T-helper 2 cell (primary cell): ENCODE results near the gene WFDC8.
A peak's percentile ranks its signal among the peaks of the same experiment; 100 is the strongest.

Source experiments
- DNase-seq, 5 experiments: peaks; one replicate each; pipeline versions ENCODE4 v3.0.0 to v3.0.0-alpha.2; 2012 to 2022

Gene WFDC8

DNA sequence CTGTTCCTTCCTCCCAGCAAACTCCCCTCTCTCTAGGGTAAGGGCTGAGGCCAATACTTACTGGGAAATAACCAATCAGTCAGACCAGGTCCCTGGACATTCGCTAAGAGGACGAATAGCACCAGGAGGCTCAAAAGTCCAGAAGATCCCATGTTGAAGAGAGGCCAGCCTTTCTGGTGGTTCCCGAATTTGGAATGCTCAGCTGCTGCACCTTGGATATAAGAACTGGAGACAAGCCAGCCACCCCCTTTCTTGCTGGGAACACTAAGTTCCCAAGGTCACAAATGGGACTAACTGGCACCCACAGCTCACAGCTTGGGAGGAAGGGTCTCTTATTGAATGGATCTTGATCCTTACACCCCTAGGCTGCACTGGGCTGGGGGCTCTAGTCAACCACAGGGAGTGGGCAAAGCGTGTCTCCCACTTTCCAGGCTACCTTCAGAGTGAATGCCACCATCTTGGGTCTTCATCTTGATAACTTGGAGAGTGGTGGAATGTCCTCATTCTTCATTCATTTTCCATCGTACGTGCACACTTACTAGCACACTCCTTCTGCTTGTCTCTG lies 31.8 kb downstream of the WFDC8 start, which contains the start of gene EPPIN:
Gene EPPIN, minus strand, starts transcription at position 196 of the 565 bp plus-strand sequence. Its CDS starts 44 bp downstream, at position 152.
- no peak for DNase-seq

DNA sequence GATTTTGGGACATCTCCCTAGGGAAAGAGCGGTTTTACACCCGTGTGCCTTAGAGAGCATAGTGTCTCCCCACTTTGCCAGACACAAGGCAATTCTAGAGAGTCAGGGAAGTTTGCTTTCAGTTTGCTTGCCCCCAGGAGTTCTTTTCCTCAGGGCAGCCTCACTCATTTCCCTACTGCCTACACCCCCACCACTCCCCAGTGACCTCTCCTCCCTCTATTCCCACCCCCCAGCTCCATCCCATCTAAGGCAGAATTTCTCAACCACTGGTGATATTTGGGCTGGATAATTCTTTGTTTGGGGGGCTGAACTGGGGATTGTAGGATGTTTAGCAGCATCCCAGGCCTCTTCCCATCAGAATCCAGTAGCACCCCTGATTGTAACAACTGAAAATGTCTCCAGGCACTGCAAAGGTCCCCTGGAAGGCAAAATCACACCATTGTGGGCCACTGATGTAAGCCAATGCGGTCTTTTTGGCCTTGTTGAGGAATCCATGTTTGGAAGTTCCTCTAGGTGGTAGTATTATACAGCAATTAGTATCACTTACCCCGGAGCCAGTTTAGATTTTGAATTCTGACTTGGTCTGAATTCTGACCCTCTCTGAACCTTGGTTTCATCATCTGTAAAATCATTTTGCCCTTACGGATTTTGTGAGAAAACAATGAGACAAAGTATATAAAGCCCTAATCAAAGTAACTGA lies 33.2 kb downstream of the WFDC8 start:
- DNase-seq = no peak

GRCh38 chr20:45545351-45545750 lies 33.7 kb downstream of the WFDC8 start:
- no peak for DNase-seq

GRCh38 chr20:45539382-45539781 lies 39.7 kb downstream of the WFDC8 start, which contains the start of gene WFDC6:
Gene WFDC6 (minus strand): TSS chr20:45539482. CDS start chr20:45539407, 75 bp downstream.
- no peak for DNase-seq

DNA sequence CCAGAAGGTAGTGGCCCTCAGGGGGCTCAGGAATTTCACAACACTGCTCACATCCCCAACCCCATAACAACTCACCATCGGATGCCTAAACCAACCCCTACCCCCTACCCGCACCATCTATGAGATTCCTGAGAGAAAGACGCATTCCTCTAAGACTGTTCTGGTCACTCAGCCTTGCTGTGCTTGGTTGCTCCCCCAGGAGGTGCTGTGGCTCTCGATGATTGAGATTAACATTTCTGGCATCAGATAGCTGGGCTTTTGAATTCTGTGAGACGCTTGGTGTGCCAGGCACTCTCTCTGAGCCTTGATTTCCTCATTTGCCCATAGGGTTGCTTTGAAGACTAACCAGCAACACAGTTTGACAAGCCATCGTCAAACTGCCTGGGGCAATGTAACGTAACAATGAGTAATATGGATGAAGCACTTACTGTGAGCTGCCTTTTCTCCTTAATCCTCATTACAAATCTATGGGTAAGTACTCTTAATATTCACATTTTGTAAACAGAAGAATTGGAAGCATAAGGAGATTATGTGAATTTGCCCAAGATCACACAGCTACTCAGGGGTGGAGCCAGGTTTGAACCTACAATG lies 40.8 kb downstream of the WFDC8 start:
- DNase-seq = no peak

- DNase-seq = no peak
Measured at GRCh38 chr20:45527294-45527693, 51.8 kb downstream of the WFDC8 start.

- no peak for DNase-seq
Measured at GRCh38 chr20:45523821-45524220, 55.3 kb downstream of the WFDC8 start.

DNA sequence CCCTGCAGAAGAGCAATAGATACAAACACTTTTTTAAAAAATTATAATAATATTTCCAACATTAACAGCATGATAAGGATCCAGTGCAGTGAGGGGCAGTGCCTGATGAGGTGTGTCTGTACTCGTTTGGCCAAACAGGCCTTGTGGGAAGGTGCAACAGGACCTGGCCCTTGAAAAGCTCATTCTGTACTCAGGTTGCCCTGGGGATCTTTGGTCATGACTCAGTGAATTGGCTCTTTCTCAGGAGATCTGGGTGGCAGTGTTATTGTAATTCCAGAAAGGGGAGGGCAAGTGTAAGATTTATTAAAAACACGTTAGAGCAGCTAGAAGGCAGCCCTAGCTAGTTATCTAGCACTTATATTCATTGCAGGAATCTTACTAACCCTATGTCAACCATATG lies 60.8 kb downstream of the WFDC8 start:
- no peak for DNase-seq

DNA sequence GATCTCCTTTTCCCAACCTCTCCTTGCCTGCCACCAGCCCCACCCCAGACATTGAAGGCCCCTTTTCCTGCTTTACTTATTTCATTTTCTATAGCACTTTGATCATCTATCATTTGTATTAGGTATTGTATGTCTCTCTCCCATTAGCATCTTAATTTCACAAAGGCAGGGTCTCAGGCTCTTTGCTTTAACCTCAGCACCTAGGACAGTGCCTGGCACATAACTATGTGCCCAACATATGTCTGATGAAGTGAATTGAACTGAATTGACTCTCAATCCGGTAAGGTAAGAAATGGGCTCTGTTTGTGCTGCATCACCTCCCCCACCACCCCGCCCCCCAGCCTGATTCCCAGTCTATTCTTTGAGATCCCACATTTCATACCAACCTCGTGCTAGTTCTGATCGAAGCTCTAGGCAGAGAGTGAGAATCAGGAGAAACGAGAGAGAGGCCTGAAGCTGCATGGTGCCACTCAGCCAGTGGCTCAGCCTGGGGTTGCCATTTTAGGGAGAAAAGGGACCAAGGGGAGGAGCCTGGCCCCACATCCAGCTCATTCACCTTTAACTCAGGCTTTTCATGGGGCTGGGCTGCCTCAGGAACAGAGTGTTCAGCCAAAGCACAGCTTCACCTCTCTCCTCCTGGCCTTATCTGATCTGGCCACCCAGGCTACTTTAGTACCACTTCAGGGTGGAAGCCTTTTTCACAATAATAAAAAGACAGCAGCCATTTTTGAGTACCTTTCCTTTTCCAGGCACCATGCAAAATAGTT lies 63.8 kb downstream of the WFDC8 start, which contains the start of gene SPINT3:
Gene SPINT3, minus strand, starts transcription at position 476 of the 767 bp plus-strand sequence. Its CDS starts 14 bp downstream, at position 462.
- DNase-seq = no peak

DNA sequence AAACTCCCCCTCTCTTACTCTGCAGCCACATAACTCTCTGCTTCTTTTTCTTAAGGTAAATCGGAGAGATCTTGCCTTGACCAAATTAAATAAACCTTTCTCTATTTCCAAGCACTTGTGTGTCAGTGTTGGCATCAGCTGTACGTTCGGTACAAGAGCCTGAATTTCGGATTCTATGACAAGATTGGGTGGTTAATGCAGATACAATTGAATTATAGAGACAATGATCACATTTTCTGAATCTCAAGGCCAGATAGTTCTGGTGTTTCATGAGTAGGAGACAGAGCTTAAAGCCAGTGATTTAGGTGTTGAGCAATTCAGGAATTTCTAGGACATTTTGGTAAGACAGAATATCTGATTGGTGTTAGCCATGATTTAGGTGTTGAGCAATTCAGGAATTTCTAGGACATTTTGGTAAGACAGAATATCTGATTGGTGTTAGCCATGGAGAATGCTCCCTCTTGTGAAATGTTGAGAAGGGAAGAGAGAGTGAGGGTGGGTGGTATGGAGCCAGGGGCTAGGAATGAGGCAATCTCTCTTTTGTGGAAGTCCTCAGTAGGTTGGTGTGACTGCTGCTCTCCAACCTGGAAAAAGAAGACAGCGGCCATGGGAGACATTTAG lies 68.7 kb downstream of the WFDC8 start:
- no peak for DNase-seq

- no peak for DNase-seq
Measured at GRCh38 chr20:45509091-45509490, 70.0 kb downstream of the WFDC8 start.

GRCh38 chr20:45508068-45508886 lies 70.8 kb downstream of the WFDC8 start:
- peak in 1 of 5 experiments; percentile 2 for DNase-seq

GRCh38 chr20:45507011-45507820 lies 71.9 kb downstream of the WFDC8 start:
- peak in 1 of 5 experiments; percentile 66 for DNase-seq

DNA sequence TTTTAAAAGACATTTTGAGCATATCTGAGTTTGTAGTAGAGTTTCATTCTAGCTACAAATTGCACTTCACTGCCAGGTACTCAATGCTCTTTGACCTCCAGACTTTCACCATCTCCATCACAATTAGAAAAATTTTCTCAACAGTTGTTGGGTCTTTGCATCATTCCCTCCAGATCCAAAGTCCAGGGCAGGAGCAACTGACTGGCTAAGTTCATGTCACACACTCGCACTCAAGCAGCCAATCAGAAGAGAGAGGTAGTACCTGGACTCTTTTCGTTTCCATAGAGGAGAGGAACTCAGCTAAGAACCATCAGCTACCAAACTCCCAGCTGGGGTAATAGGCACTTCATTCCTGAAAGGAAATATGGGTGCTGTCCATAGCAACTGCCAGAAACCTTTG lies 72.7 kb downstream of the WFDC8 start:
- no peak for DNase-seq

DNA sequence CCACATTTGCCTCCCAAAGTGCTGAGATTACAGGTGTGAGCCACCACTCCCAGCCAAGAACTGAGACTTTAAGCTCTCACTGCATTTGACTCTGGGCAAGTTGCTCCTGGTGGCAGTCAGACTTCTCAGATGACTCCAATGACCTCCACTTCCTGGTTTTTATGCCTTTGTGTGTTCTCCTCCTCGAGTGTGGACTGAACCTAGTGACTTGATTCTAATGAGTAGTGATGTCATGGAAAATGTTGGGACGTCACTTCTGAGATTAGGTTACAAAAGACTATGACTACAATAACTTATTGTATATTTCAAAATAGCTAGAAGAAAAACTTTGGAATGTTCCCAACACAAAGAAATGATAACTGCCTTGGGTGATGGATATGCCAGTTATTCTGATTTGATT lies 75.7 kb downstream of the WFDC8 start:
- DNase-seq = no peak

DNA sequence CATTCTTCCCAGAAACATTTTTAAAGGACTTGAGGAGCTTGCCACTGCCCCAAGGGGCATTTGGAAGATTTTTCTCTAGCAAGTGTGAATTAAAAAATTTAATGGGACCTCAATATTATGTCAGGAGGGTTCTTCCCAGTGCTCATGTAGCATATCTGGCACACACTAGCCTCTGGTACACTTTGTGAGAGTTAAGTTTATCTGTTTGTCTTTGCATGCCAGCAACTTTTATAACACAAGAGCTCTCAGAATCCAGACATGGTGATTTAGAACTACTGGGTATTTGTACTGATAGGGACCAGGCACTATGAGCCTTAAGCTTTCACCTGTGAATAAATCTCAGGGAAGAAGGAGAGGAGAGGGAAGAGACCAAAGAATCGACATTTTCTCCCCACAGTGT lies 76.5 kb downstream of the WFDC8 start:
- DNase-seq = no peak
